MM.1S (cell line): Measurements from ENCODE around the gene CASP9.

Experiments
- EZH2 ChIP-seq: fragments of 300-600 bp; sonication (generic); optimal IDR thresholded peaks from 2 replicates; pipeline ENCODE3; 2017; ENCODE audit warnings: low read depth, mild to moderate bottlenecking, antibody characterized with exemption, low read length, mixed read lengths
- TF ChIP-seq, protein P1 (sequence below): fragments of 300-600 bp; sonication (generic); IDR thresholded peaks from 2 replicates; pipeline ENCODE4 v1.5.1; 2016; ENCODE audit warnings: antibody characterized with exemption, low read length, mixed read lengths

GRCh38 chr1:15568387-15569073 is 44.5 kb upstream of the CASP9 start:
- TF ChIP-seq, protein P1, sequence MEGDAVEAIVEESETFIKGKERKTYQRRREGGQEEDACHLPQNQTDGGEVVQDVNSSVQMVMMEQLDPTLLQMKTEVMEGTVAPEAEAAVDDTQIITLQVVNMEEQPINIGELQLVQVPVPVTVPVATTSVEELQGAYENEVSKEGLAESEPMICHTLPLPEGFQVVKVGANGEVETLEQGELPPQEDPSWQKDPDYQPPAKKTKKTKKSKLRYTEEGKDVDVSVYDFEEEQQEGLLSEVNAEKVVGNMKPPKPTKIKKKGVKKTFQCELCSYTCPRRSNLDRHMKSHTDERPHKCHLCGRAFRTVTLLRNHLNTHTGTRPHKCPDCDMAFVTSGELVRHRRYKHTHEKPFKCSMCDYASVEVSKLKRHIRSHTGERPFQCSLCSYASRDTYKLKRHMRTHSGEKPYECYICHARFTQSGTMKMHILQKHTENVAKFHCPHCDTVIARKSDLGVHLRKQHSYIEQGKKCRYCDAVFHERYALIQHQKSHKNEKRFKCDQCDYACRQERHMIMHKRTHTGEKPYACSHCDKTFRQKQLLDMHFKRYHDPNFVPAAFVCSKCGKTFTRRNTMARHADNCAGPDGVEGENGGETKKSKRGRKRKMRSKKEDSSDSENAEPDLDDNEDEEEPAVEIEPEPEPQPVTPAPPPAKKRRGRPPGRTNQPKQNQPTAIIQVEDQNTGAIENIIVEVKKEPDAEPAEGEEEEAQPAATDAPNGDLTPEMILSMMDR = no peak
- TF ChIP-seq EZH2 = no peak
